NOMO-1 treated with DMSO at 0.1 percent for 48 hours (cell line): ENCODE data around the gene CYTIP.
"Not testable (repeated sequence)": the region's sequence is repeated elsewhere in the genome, so short reads cannot be mapped to it uniquely, and the experiment has no call there.

Experiments
- DNase-seq: peaks from one replicate; lab custom pipeline; 2025; ENCODE audit not compliant: unreplicated experiment; lab: John Stamatoyannopoulos, UW

The CYTIP gene

DNA sequence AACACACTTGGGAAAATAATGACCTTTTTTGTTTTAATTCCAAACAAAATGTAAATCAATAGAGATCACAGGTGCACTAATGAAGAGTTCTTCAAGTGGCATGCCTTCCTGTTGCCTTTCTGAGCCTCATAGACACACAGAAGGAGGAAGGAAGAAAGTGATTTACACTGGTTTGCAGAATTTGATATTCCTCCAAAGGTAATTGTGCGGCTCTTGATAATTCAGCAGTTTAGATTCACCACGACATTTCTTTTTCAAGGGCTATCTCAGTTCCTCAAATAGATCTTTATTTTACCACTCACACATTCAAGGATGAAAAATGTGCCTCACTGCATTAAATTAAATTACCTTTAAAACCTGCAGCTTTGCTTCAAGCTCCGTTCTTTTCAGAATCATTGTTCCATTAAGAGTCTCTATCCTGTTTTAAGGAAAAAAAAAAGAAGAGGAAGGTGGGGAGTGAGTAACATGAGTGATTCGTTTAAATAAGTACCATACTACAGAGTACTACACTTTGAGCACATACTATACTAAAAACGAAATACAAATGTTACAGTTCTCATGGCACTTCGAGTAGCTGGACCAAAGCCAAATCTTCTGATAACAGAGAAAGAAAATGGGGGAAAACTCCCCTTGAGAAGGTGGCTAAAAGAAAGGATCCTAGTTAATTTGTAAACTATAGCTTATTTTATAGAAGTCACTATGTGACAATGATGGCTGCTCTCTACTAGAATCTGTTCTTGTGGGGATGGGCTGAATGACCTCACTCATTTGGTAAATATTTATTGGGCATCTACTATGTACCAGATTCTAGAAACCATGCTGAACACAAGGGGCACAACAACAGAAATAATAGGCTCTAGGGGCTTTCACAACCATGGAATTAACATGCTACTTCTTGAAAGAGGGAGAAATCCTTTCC, 16.6 kb downstream of the CYTIP start:
- DNase-seq, result peak; percentile 32

DNA sequence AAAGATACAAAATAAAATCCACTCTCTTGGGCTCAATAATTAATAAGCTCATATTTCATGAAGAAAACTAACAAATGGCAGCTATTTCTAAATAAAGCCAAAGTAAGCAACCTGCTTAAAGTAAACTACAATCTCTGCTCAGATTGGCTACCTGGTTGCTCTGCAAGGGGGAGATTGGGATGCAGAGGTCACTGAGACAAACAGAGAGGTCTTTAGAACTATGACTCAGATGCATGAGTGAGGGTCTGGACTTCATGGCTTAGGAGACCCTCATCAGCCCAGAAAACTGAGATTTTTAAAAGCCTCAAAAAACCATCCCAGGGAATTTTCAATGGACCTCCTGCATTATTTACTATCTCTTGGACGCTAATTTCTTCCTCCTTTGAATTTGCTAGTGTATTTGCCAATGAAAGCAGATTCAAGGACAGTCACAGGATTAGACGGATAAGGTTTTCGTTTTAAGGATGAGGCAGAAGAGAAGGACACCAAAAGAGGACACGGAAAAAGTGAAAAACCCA, 17.4 kb downstream of the CYTIP start:
- no peak for DNase-seq

DNA sequence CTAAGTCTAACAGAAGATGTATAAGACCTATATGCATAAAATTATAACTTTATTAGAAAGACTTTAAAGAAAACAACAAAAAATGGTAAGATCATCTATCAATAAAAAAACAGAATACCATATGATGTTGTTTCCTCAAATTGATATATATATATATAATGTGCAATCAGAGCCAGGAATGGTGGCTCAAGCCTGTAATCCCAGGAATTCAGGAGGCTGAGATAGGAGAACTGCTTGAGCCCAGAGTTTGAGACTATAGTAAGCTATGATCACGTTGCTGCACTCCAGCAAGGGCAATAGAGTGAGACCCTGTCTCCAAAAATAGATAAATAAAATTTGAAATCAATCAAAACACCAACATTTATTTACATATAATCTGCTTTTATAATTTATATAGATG, 19.5 kb downstream of the CYTIP start:
- no peak for DNase-seq

DNA sequence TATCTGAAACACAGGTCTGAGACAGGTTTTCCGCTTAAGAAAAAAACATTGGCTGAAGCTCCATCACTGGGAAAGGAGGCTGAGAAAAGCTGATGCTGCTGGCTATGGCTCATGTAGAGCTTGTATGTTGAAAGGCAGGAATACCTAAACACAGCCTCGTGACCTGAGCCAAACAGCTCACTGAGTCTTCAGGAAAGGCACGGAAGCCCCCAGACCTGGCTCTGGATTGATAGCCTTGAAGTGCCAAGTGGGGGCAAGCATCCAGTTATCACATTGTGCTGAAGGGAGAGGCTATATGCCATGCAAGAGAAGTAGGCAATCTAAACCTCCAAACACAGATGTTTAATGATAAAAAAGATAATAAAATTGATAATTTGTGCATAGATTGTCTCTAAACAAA, 21.9 kb downstream of the CYTIP start:
- DNase-seq, result no peak

DNA sequence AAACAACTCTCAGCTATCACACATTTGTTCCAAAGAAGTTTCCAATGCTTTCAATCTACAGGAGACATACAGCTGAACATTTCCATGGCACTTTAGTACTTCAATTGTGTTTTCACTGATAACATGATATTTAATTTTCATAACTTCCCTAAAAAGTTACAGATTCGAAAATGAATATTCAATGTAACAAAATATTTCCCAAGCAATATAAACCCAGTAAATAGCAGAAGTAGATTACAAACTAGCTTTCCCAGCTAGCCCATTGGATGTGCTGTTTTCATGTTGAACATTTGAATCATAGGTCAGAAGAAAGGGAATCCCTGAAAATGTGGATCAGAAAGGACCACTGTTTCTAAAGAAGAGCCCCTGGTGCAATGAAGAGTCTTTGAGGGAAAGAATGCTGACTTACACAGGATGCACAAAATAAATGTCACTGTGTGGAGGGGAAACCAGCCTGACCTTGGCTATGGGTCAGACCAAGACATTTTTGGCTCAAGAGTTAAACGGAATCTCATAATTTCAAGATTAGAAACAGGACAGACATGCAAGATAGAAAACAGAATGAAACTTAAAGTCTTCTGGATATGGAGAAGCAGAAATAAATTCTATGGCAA, 22.5 kb downstream of the CYTIP start:
- peak; percentile 51 for DNase-seq

DNA sequence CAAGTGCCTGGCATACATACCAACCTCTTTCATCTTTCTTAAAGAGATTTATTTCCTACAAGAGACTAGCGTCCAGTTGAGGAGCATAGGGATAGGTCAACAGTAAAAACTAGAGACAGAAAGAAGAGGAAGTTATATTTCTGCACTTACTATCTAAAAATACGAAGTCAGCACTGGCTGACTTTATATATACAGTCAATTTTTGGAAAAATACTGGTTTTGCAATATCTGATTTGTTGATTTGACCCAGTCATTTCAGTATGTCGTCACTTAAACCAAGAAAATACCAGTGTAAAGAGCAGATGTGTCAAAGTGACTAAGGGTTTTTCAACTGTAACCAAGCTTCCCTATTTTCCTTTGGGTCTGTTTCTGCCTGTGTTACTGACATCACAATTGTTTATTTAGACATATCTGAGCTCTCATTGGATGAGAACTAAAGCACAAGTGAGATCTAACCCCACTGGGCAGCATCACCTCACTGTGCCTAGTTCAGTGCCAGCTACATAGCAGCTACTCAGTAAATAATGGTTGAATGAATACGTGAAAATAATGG, 23.0 kb downstream of the CYTIP start:
- DNase-seq, result peak; percentile 98

DNA sequence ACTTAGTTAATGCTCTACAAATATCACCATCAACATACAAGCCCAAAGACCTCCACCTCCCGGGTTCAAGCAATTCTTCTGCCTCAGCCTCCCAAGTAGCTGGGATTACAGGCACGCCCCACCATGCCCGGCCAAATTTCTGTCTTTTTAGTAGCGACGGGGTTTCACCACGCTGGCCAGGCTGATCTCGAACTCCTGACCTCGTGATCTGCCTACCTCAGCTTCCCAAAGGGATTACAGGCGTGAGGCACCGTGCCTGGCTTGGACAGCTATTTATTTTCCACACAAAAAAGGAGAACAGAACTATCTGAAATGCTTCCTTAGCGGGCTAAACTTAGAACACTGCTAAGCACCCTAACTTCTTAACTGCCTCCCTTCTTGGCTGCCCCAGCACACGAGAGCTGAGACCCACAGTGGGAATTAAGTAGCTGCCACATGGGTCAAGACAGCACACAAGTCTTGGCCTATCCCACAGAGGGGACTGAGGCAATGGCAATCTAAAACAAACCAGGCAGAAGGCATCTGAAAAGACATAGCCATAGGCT, 24.8 kb downstream of the CYTIP start:
- peak; percentile 19 for DNase-seq

DNA sequence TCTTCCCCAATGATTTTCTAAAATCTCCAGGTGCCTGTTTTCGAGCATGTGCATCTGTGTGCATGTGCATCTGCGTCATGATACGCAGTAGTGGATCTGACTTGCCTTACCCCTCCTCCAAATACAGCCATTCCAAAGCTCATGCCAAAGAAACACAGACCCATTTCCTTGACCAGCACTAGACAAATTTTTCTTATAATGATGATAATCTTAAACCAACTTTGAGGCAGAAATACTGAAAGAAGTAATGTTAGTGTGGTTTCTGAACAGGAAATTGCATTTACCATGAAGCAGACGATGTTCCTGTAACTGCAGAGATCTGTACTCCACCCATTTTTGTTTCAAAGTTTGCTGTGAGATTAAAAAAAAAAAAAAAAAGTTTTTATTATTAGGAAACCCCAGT, 25.6 kb downstream of the CYTIP start:
- peak; percentile 80 for DNase-seq

DNA sequence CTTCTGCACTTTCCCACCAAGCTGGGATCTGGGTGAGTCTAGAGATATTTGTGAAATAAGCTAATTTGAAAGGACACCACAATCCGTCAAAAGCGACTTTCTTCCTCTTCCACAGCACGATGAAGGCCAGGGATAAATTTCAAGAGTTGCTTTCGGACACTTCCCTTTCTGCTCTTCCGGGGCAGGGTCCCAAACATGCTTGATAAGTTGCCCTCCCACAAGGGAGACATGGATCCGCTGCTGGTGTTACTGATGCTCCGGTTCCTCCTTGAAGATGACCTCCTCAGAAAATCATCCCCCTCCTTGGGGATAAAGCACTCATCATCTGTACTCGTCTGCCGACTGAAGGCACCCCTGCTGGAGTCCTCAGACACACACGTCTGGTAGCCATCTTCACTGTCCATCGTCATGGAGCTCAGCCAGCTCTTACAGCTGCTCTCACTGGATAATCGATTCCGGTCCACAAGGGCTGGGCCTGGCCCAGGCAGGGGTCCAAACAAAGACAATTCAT, 28.2 kb downstream of the CYTIP start:
- DNase-seq, result peak; percentile 65

DNA sequence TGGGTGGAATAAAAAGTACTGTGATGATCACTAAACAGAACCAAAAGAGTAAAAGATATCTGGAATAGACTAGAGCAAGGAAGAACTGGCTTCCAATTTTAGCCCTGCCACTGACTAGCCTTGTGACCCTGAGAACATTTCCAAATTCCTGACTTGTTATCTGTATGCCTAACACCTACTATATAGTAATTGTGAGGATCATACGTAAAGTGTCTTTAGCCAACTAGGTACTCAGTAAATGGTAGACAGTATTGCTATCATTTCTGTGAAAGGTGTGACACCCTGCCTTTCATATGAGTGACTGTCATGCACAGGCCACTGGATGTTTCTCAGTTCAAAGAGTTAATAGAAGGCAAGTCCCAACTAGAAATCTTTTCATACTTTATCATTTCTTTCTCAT, 29.8 kb downstream of the CYTIP start:
- DNase-seq, result no peak

DNA sequence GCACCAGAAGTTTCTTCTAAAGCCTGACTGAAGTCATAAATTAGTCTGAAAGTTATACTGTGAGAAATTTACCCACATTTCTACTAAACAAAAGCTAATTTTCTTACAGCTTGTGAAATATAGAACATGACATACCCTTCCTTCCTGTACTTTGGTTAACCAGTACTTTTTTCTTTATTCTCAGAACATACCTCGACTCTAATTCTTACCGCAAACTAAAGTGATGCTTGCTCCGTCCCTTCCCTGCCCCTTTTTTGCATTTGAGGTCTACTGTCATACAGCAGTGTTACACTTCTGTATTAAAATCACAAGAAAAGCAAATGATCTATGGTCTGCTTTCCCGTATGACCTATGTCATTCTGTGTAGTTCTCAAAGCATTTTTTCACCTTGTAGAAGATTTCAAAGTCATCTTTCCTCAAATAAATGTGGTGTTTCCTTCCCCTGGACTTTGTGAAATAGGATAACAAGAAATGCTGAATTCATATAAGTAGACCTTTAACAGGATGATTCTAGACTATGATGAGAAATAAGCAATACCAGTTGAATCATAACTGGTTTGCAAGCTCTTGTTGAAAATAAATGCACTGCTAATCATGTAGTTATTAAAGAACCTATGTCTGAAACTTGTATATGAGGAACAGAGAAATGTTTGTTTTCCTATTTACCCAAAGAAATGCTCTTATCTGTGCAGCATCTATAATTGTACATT, 30.4 kb downstream of the CYTIP start:
- DNase-seq, result peak; percentile 38

DNA sequence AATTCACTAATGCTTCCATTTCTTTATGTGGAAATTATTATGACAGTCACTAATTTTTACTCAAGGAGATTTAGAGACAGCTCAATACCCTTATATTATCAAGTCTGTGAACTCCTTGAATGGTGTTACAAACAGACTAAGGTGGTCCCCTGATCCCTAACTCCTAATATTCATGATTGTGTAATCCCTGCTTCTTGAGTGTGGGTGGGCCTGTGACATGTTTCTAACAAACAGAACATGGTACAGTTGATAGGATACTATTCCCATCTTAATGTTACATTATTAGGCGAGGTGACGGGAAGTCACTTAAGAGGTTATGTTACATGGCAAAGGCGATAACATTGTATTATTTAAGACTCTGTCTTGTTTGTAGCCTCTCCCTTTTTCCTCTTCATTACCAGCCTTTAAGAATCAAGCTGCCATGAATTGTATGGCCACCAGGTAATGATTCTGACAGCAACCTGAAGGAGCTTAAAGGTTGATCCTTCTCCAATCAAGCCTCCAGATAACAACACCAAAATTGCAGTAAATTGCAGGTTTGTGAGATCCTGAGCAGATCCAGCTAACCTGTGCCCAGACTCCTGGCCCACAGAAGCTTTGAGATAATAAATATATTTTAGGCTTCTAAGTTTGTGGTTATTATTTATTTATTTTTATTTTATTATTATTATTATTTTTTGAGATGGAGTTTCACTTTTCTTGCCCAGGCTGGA, 32.1 kb downstream of the CYTIP start:
- no peak for DNase-seq

DNA sequence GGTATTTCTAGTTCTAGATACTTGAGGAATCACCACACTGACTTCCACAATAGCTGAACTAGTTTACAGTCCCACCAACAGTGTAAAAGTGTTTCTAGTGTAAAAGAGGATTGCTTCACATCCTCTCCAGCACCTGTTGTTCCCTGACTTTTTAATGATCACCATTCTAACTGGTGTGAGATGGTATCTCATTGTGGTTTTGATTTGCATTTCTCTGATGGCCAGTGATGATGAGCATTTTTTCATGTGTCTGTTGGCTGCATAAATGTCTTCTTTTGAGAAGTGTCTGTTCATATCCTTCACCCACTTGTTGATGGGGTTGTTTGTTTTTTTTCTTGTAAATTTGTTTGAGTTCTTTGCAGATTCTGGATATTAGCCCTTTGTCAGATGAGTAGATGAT, 38.5 kb downstream of the CYTIP start:
- DNase-seq, result not testable (repeated sequence)

DNA sequence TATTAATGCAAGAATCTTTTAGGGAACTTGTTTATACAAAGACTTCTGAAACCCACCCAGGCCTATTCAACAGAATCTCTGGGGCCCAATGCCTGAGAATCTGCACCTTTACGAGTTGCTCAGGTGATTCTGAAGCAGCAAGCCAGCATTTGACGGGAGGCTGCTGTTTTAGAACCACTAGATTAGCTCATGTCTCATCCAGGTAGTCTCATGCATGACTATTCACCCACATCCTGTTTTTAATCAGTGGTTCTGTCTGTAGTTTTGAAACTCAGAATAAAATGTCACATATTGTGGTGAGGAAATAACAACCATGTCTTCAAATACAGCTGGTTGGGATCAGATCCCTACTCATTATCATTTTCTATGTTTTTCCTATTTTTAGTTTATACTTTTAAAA, 39.5 kb downstream of the CYTIP start:
- DNase-seq, result peak; percentile 62

DNA sequence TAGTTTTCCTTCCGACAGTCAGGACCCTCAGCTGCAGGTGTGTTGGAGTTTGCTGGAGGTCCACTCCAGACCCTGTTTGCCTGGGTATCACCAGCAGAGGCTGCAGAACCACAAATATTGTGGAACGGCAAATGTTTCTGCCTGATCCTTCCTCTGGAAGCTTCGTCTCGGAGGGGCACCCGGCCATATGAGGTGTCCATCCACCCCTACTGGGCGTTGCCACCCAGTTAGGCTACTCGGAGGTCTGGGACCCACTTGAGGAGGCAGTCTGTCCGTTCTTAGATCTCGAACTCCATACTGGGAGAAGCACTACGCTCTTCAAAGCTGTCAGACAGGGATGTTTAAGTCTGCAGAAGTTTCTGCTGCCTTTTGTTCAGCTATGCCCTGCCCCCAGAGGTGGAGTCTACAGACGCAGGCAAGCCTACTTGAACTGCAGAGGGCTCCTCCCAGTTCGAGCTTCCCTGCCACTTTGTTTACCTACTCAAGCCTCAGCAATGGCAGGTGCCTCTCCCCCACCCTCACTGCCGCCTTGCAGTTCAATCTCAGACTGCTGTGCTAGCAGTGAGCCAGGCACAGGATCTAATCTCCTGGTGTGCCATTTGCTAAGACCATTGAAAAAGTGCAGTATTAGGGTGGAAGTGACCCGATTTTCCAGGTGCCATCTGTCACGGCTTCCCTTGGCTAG, 40.9 kb downstream of the CYTIP start:
- DNase-seq, result not testable (repeated sequence)

DNA sequence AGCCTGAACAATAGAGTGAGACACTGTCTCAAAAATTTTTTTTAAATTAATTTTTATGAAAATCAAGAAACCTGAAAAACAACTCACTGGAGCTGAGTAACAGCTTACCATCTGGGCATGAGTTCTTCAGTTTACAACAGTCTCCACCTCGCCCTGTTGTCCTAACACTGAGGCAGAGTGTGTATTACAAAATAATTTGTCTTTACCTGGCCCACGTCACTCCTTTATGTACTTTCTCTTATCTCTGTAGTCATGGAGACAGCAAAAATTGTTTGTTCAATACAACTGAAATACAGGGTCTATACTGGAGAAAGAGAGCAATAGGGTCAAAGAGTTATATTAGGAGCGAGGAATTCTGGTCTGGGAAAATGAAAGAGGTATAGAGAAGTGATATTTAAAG, 48.1 kb downstream of the CYTIP start:
- DNase-seq, result no peak

DNA sequence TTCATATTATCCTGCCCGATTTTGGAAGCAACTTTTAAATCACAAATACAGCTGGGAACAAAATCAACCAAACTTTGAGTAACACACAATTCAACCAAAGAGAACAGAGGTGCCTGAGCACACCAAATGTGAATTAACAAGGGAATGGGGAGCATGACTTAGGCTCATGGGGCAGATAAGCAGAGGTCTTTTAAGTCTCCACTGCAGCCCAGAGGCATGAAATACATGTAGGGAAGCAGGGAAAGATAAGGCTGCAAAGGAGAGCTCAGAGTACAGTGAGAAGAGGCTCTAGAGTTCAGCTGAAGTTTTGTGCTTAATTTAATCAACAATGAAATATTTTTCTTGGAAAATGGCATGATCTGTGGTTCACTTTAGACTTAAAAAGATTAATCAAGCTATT, 49.0 kb downstream of the CYTIP start:
- no peak for DNase-seq

DNA sequence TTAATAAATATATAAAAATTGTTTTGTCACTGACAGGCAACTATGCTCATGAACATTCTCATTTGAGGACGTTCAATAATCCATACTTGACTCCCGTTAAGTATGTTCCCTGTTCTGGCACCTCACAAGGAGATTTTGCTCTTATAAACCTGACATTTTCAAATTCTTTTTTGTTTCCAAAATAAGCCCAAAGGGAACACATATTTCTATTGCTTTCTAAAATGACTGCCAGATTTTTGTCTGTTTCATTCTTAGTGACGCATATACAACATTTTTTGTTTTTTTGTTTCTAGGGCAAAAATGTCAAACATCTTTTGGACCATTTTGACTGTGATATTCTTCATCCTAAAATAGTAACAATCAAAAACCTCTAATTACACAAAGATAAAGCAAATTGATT, 50.5 kb downstream of the CYTIP start:
- no peak for DNase-seq

DNA sequence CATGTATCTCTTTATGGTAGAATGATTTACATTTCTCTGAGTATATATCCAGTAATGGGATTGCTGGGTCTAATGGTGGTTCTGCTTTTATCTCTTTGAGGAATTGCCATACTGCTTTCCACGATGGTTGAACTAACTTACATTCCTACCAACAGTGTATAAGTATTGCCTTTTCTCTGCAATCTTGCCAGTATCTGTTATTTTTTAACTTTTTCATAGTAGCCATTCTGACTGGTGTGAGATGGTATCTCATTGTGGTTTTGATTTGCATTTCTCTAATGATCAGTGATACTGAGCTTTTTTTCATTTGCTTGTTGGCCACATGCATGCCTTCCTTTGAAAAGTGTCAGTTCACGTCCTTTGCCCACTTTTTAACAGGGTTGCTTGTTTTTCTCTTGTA, 55.1 kb downstream of the CYTIP start:
- DNase-seq, result no peak

DNA sequence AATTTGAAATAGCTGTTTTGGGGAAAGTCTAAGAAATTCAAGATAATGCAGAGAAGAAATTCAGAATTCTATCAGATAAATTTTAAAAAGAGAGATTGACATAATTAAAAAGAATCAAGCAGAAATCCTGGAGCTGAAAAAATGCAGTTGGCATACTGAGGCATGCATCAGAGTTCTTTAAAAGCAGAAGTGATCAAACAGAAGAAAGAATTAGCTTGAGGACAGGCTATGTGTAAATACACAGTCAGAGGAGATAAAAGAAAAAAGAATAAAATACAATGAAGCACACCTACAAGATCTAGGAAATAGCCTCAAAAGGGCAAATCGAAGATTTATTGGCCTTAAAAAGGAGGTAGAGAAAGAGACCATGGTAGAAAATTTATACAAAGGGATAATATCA, 57.1 kb downstream of the CYTIP start:
- DNase-seq, result no peak
